A549 (cell line): ENCODE data around the gene THEMIS. TPM values are rescaled to one million over a fixed set of nuclear protein-coding genes. Genes with fewer than 3 reads are reported as not detected.
"Not testable (repeated sequence)": the region's sequence is repeated elsewhere in the genome, so short reads cannot be mapped to it uniquely, and the experiment has no call there.

Experiments used
- ATAC-seq, 2 experiments: fragments of 200-7000 bp in 1 of 2; fragments of >200 bp in 1 of 2; cut with Nextera tagmentation in 1 of 2; cut with Tn5 transposase in 1 of 2; 3 replicates each; pipeline versions ENCODE4 v1.8.0 to v1.9.1; 2018 to 2020; ENCODE audit warnings: mild to moderate bottlenecking in 1 of 2, moderate library complexity in 1 of 2
- CTCF ChIA-PET: fragments of 300-600 bp; sonication (Branson Sonifier 250); formaldehyde crosslinking; extraction: SDS; loops from one replicate; lab custom pipeline; 2021; ENCODE audit warnings: antibody characterized with exemption, inconsistent platforms; lab: Yijun Ruan, JAX
- POLR2A ChIA-PET: fragments of 350-600 bp; formaldehyde crosslinking; extraction: SDS; loops from one replicate; lab custom pipeline; 2021; ENCODE audit warnings: antibody characterized with exemption, inconsistent platforms; lab: Yijun Ruan, JAX
- DNase-seq, 2 experiments: peaks; one replicate each; pipeline versions ENCODE4 v3.0.0 to v3.0.0-alpha.2; 2011 to 2016; ENCODE audit warnings: low read depth in 1 of 2, low spot score in 1 of 2
- FAIRE-seq: peaks from 2 replicates; lab custom pipeline; 2011; peaks lifted over from hg19 to GRCh38; lab: Jason Lieb, UNC
- H3K27ac ChIP-seq, 2 experiments: fragments of >200 bp; sonication (Bioruptor Twin); formaldehyde crosslinking; 3 replicates each; pipeline ENCODE4 v1.5.1; 2016 to 2017
- H3K4me1 ChIP-seq: fragments of >200 bp; sonication (Bioruptor Twin); formaldehyde crosslinking; 3 replicates; pipeline ENCODE4 v1.6.1; 2016
- H3K4me2 ChIP-seq: fragments of >200 bp; sonication (Bioruptor Twin); formaldehyde crosslinking; 3 replicates; pipeline ENCODE4 v1.6.1; 2016
- H3K4me3 ChIP-seq: fragments of >200 bp; sonication (Bioruptor Twin); formaldehyde crosslinking; 3 replicates; pipeline ENCODE4 v1.5.1; 2016
- H3K9me3 ChIP-seq: fragments of >200 bp; sonication (Bioruptor Twin); formaldehyde crosslinking; 3 replicates; pipeline ENCODE4 v1.6.1; 2016
- BHLHE40 ChIP-seq: IDR thresholded peaks from 2 replicates; pipeline ENCODE4 v1.6.1; 2012; ENCODE audit warnings: low read depth, low read length, inconsistent platforms
- CEBPB ChIP-seq, 2 experiments: fragments of >200 bp in 1 of 2; sonication (Bioruptor Twin) in 1 of 2; formaldehyde crosslinking in 1 of 2; IDR thresholded peaks; 2 replicates each; pipeline ENCODE4 v1.6.1; 2012 to 2016
- CHD4 ChIP-seq: fragments of 200-600 bp; sonication (generic); IDR thresholded peaks from 2 replicates; pipeline ENCODE4 v1.6.1; 2016; ENCODE audit warnings: antibody characterized with exemption, mild to moderate bottlenecking, borderline replicate concordance
- EHF ChIP-seq: fragments of 250-450 bp; sonication (Bioruptor Pico); IDR thresholded peaks from 2 replicates; pipeline ENCODE4 v1.5.0; 2020; ENCODE audit warnings: mild to moderate bottlenecking
- EHMT2 ChIP-seq: fragments of 200-600 bp; sonication (generic); IDR thresholded peaks from 2 replicates; pipeline ENCODE4 v1.6.1; 2016; ENCODE audit warnings: antibody characterized with exemption, low read depth, mild to moderate bottlenecking, moderate library complexity
- ESRRA ChIP-seq: fragments of 150-350 bp; IDR thresholded peaks from 2 replicates; pipeline ENCODE4 v1.6.1; 2014; ENCODE audit warnings: mild to moderate bottlenecking, low read length, borderline replicate concordance
- FOSB ChIP-seq: fragments of 250-450 bp; sonication (Bioruptor Pico); IDR thresholded peaks from 2 replicates; pipeline ENCODE4 v1.5.0; 2020; ENCODE audit warnings: mild to moderate bottlenecking, moderate library complexity
- HEYL ChIP-seq: fragments of 250-450 bp; sonication (Bioruptor Pico); IDR thresholded peaks from 2 replicates; pipeline ENCODE4 v1.8.0; 2021; ENCODE audit warnings: mild to moderate bottlenecking, moderate library complexity
- HOXA7 ChIP-seq: fragments of 250-450 bp; sonication (Bioruptor Pico); IDR thresholded peaks from 2 replicates; pipeline ENCODE4 v1.5.0; 2020; ENCODE audit warnings: mild to moderate bottlenecking, moderate library complexity
- HOXB5 ChIP-seq: fragments of 250-450 bp; sonication (Bioruptor Pico); IDR thresholded peaks from 2 replicates; pipeline ENCODE4 v1.5.0; 2020; ENCODE audit warnings: mild to moderate bottlenecking, moderate library complexity
- JUNB ChIP-seq: fragments of >200 bp; sonication (Bioruptor Twin); formaldehyde crosslinking; IDR thresholded peaks from 2 replicates; pipeline ENCODE4 v1.6.1; 2016
- KDM5A ChIP-seq: fragments of 200-600 bp; sonication (generic); IDR thresholded peaks from 2 replicates; pipeline ENCODE4 v1.6.1; 2016; ENCODE audit warnings: antibody characterized with exemption, mild to moderate bottlenecking
- MAFK ChIP-seq: fragments of 450-650 bp; IDR thresholded peaks from 2 replicates; pipeline ENCODE4 v1.6.1; 2014; ENCODE audit not compliant: partially characterized antibody
- MYC ChIP-seq: IDR thresholded peaks from 2 replicates; pipeline ENCODE4 v1.6.1; 2012; ENCODE audit warnings: mild to moderate bottlenecking, inconsistent platforms, low read length, improper control_type of control experiment, borderline replicate concordance
- NFE2L2 ChIP-seq: fragments of 150-350 bp; conservative IDR thresholded peaks from 2 replicates; pipeline ENCODE4 v1.6.1; 2014; ENCODE audit warnings: low read length
- NR3C1 ChIP-seq: fragments of >200 bp; sonication (Bioruptor Twin); formaldehyde crosslinking; IDR thresholded peaks from 3 replicates; pipeline ENCODE4 v1.6.1; 2017
- PHF8 ChIP-seq: fragments of 200-600 bp; sonication (generic); IDR thresholded peaks from 2 replicates; pipeline ENCODE4 v1.6.1; 2016; ENCODE audit warnings: low read depth, mild to moderate bottlenecking, antibody characterized with exemption, moderate library complexity, borderline replicate concordance
- RAD21 ChIP-seq, 2 experiments: fragments of >200 bp in 1 of 2; sonication (Bioruptor Twin) in 1 of 2; formaldehyde crosslinking in 1 of 2; IDR thresholded peaks in 1 of 2; conservative IDR thresholded peaks in 1 of 2; 2 replicates in 1 of 2; 3 replicates in 1 of 2; pipeline ENCODE4 v1.6.1; 2012 to 2018; ENCODE audit warnings: inconsistent platforms in 1 of 2
- RCOR1 ChIP-seq: fragments of 150-350 bp; IDR thresholded peaks from 2 replicates; pipeline ENCODE4 v1.6.1; 2014; ENCODE audit warnings: antibody characterized with exemption, low read length, low read depth
- TP53 ChIP-seq: fragments of 250-450 bp; sonication (Bioruptor Pico); IDR thresholded peaks from 2 replicates; pipeline ENCODE4 v1.5.0; 2021; ENCODE audit warnings: mild to moderate bottlenecking, moderate library complexity
- WGBS: methylation state at CpG from one replicate; pipeline ENCODE4 v1.1.6; 2017; ENCODE audit errors: missing lambda C conversion rate; 5-methylcytosine and 5-hydroxymethylcytosine counted together
- polyA plus RNA-seq, 4 experiments: library from polyadenylated mRNA; depleted of rRNA in 3 of 4; stranded (reverse); fragments of >200 nt; fragmentation: RNase III in 1 of 4; extraction: RNeasy Plus Mini Kit Qiagen cat#74134 plus additional on column Dnase treatment in 1 of 4; gene quantifications; 2 replicates in 3 of 4; 3 replicates in 1 of 4; pipeline ENCODE4 v1.2.3, GENCODE V29; 2011 to 2017
- TF ChIP-seq, protein P1 (sequence below): IDR thresholded peaks from 2 replicates; pipeline ENCODE4 v1.6.1; 2012; ENCODE audit warnings: low read depth, borderline replicate concordance
- TF ChIP-seq, protein P2 (sequence below): IDR thresholded peaks from 2 replicates; pipeline ENCODE4 v1.6.1; 2012

Gene THEMIS
- polyA plus RNA-seq, 2 of the 4 experiments (the other 2 are of a cell fraction) = not detected

DNA sequence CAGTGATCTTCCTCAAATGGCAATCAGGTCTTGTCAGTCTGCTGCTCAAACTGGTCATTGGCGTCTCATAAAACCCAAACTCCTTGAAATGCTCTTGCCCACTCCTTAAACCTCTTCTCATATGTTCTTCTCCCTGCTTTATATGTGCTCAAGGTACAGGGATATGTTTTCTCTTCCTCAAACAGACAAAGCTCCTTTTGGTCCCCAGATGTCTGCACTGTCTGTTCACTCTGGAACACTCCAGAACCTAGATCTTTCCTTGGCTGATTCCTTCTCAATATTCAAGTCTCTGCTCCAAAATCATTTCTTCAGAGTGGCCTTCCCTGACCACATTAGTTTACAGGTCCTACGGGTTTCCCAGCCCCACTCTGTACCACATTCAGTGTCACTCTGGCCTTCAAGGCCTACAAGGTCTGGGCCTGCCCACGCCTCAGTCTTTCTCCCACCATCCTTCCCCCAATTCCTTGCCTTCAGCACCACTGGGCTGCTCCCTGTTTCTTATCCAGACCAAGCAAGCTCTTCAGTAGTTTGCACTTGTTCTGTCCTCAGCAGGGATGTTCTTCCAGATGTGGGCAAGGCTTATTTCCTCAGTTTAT is 9.0 kb downstream of the THEMIS start:
- no peak overlapping the region for H3K27ac ChIP-seq
- FAIRE-seq = no peak
- TF ChIP-seq CEBPB (IDR thresholded peaks at IDR 0.05) (no peak), KDM5A (no peak), HEYL (CRISPR knock-in tag) (no peak), FOSB (CRISPR knock-in tag) (no peak), TP53 (CRISPR knock-in tag) (no peak), EHMT2 (no peak), JUNB (no peak), PHF8 (no peak), RAD21 (conservative IDR thresholded peaks at IDR 0.05 in 1 of 2, IDR thresholded peaks at IDR 0.05 in 1 of 2) (no peak), HOXA7 (CRISPR knock-in tag) (no peak), NR3C1 (no peak), RCOR1 (no peak), HOXB5 (CRISPR knock-in tag) (no peak), EHF (CRISPR knock-in tag) (no peak), NFE2L2 (no peak), CHD4 (no peak)
- TF ChIP-seq, protein P1, sequence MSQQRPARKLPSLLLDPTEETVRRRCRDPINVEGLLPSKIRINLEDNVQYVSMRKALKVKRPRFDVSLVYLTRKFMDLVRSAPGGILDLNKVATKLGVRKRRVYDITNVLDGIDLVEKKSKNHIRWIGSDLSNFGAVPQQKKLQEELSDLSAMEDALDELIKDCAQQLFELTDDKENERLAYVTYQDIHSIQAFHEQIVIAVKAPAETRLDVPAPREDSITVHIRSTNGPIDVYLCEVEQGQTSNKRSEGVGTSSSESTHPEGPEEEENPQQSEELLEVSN = no peak
- H3K9me3 ChIP-seq = no peaks in the 10 kb centered on the region
- H3K4me2 ChIP-seq = no peak overlapping the region
- 61% methylated on average over 3 of the region's 3 CpGs for WGBS
- POLR2A ChIA-PET = no interaction called here
- no peak overlapping the region for H3K4me3 ChIP-seq
- CTCF ChIA-PET = no interaction called here
- no peaks in the 10 kb centered on the region for H3K4me1 ChIP-seq
- DNase-seq = no peak
- no peak for ATAC-seq

DNA sequence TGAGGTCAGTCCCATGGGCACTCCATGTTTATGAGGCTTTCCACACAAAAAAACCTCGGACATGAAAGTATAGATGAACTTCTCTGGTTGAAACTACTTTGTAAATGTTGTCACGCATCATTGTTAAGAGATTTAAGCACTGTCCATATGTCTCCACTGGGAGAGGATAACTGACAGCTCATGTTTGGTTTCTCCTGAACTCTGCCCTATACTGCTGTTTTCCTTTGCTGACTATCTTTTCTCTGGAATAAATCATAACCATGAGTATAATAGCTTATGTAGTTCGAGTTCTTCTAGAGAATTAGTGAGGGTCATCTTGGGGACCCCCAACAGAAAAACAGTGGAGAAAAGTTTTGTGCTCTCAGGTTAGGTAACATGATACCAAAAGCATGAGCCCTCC is 14.3 kb downstream of the THEMIS start:
- H3K4me3 ChIP-seq = no peak overlapping the region
- no peak overlapping the region for H3K27ac ChIP-seq
- WGBS = 29% methylated on average over 3 of the region's 3 CpGs
- ChIA-PET POLR2A (interaction anchor here (0.6 kb wide), 1 partner anchor 24 kb away, joined by 3 read pairs; no protein-coding TSS in a partner anchor), CTCF (no interaction called here)
- no peak for ATAC-seq
- no peaks in the 10 kb centered on the region for H3K4me1 ChIP-seq
- H3K4me2 ChIP-seq = no peak overlapping the region
- no peaks in the 10 kb centered on the region for H3K9me3 ChIP-seq
- TF ChIP-seq TP53 (CRISPR knock-in tag) = no peak
- TF ChIP-seq ESRRA = no peak
- TF ChIP-seq MYC = no peak
- TF ChIP-seq HOXB5 (CRISPR knock-in tag) = no peak
- TF ChIP-seq, protein P2, sequence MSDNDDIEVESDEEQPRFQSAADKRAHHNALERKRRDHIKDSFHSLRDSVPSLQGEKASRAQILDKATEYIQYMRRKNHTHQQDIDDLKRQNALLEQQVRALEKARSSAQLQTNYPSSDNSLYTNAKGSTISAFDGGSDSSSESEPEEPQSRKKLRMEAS = no peak
- TF ChIP-seq, all 56 proteins: peak for 0
- DNase-seq (no peak), FAIRE-seq (no peak)

DNA sequence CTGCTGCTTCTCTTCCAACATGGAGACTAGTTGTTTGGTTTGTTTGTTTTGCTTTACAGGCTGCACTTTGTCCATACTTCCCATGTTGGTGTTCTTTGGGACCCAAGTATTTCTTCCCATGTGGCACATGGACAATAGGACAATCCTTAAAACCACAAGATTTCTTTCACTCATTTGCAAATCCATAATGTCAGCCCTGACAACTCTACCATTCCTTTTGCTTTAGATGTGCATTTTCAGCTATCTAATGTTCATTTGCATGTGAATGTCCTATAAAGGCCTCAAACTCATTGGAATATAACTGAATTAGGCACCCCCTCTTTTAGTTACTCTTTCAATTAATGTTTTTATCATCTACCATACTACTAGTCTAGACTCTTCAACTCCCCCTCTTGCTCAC is 16.7 kb downstream of the THEMIS start:
- POLR2A ChIA-PET = no interaction called here
- H3K4me3 ChIP-seq = no peak overlapping the region
- CTCF ChIA-PET = no interaction called here
- ATAC-seq (no peak), FAIRE-seq (no peak), DNase-seq (no peak)
- TF ChIP-seq BHLHE40 (no peak), MAFK (no peak)
- H3K9me3 ChIP-seq = no peaks in the 10 kb centered on the region
- H3K4me2 ChIP-seq = no peak overlapping the region
- no peaks in the 10 kb centered on the region for H3K4me1 ChIP-seq
- no peak overlapping the region for H3K27ac ChIP-seq

DNA sequence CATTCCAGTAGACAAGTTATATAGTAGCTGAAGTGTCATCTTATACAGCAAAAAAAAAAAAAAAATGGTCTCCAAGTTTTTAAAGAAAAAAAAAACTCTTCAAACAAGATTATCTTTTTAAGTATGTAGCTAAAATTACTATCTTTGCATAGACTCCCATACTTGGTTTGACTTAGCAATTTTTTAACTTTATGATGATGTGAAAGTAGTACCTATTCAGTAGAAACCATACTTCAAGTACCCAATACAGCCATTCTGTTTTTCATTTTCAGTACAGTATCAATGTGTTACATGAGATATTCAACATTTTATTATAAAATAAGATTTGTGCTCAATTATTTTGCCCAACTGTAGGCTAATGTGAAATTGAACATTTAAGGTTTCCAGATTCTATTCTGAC is 18.9 kb downstream of the THEMIS start:
- H3K9me3 ChIP-seq, POLR2A ChIA-PET, H3K4me2 ChIP-seq, FAIRE-seq, H3K4me3 ChIP-seq, H3K4me1 ChIP-seq, H3K27ac ChIP-seq, DNase-seq, ATAC-seq: not testable (repeated sequence)
- CTCF ChIA-PET = interaction anchor here (0.6 kb wide), 1 partner anchor 1419 kb away, joined by 3 read pairs; no protein-coding TSS in a partner anchor
